Natural killer cell (primary cell): ENCODE data around the gene KRT74. TPM values are rescaled to one million over a fixed set of nuclear protein-coding genes. Genes with fewer than 3 reads are reported as not detected.

Experiments
- ATAC-seq, 3 donors: fragments of 150-1000 bp in 2 of 3; fragments of 200-7000 bp in 1 of 3; cut with Tn5 transposase; 1 replicate in 1 of 3; 2 replicates in 2 of 3; pipeline ENCODE4 v1.10.0; 2021; ENCODE audit warnings: mild to moderate bottlenecking in 2 of 3, moderate library complexity in 2 of 3
- DNase-seq, 2 donors: peaks; one replicate each; pipeline versions ENCODE4 v3.0.0 to v3.0.0-alpha.2; 2013 to 2021; ENCODE audit warnings: mixed read lengths in 1 of 2
- H3K27ac ChIP-seq: one replicate; pipeline ENCODE4 v1.5.1; 2013; ENCODE audit warnings: mild to moderate bottlenecking, low read length
- H3K27me3 ChIP-seq: one replicate; pipeline ENCODE4 v1.6.1; 2013; ENCODE audit warnings: low read length; ENCODE audit not compliant: control insufficient read depth, insufficient read depth
- H3K36me3 ChIP-seq: one replicate; pipeline ENCODE4 v1.6.1; 2013; ENCODE audit warnings: low read length; ENCODE audit not compliant: control insufficient read depth, insufficient read depth
- H3K4me1 ChIP-seq: one replicate; pipeline ENCODE4 v1.6.1; 2013; ENCODE audit warnings: low read length; ENCODE audit not compliant: control insufficient read depth, insufficient read depth
- H3K4me3 ChIP-seq: one replicate; pipeline ENCODE4 v1.5.1; 2013; ENCODE audit warnings: low read length
- H3K9me3 ChIP-seq: one replicate; pipeline ENCODE4 v1.6.1; 2013; ENCODE audit warnings: low read length; ENCODE audit not compliant: control insufficient read depth, insufficient read depth
- H3K27ac Mint-ChIP-seq, 2 donors: one replicate each; pipeline ENCODE4 v1.8.0; 2022; ENCODE audit warnings: mild to moderate bottlenecking in 2 of 2, mixed read lengths in 2 of 2, moderate library complexity in 1 of 2
- H3K27me3 Mint-ChIP-seq, 2 donors: one replicate each; pipeline ENCODE4 v1.8.0; 2022; ENCODE audit warnings: low read depth in 2 of 2, mixed read lengths in 2 of 2
- H3K36me3 Mint-ChIP-seq: one replicate; pipeline ENCODE4 v1.8.0; 2022; ENCODE audit warnings: mixed read lengths
- H3K4me1 Mint-ChIP-seq, 2 donors: one replicate each; pipeline ENCODE4 v1.8.0; 2022; ENCODE audit warnings: mixed read lengths in 2 of 2
- H3K4me3 Mint-ChIP-seq: one replicate; pipeline ENCODE4 v1.8.0; 2022; ENCODE audit warnings: mild to moderate bottlenecking, moderate library complexity, mixed read lengths
- H3K9me3 Mint-ChIP-seq, 2 donors: one replicate each; pipeline ENCODE4 v1.8.0; 2022; ENCODE audit warnings: mixed read lengths in 2 of 2
- WGBS: methylation state at CpG from one replicate; pipeline ENCODE4 v1.1.7; 2013; ENCODE audit warnings: missing lambda C conversion rate; ENCODE audit not compliant: insufficient coverage; 5-methylcytosine and 5-hydroxymethylcytosine counted together
- intact Hi-C: fragments of 100-400 bp; cut with micrococcal nuclease; formaldehyde crosslinking; loops from one replicate; pipeline ENCODE4 v1.14.2; 2022
- total RNA-seq, 4 donors: library from RNA; stranded (reverse); fragments of 120-200 nt in 1 of 4; gene quantifications; one replicate each; pipeline versions ENCODE4 v1.2.3 to v1.2.4, GENCODE V29; 2013 to 2022
- TF ChIP-seq, protein P1 (sequence below): fragments of 200-600 bp; IDR thresholded peaks from one replicate; pipeline ENCODE4 v1.8.0; 2022; ENCODE audit warnings: antibody characterized with exemption

KRT74 gene
- total RNA-seq, 3 donors from 2014 or later (not counting 1 experiment from before 2014, with no cell fraction given), result 0.38 to 1.2 (median 0.38) TPM

DNA sequence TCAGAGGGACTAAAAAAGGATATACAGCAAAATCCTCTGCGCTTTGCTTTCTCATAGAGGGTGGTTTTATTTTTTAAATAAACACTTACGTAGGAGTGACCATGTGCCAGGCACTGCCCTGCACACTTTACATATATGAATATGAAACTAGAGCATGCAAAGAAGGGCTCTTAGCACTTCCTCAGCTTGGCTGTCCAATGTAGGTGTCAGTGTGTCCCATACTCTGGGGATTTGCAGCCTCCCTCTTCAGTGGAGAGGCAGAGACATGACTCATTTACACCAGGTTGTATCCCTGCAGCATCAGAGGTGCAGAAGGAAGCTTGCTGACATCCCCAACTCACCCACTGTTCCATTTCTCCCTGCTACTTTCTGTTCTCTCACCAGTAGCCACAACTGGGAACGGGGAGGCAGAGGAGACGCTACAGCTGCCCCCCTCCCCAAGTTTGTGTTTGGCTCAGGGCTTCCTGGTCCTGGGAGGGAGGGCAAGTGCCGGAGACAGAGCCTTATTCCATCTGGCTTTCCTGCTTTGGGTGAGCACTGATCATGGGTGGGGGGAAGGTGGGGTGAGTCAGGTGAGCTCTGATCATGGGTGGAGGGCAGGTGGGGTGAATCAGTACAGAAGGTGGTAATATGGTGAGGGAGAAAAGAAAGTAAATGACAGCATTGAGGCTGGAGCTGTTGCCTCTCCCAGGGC, 48.6 kb downstream of the KRT74 start:
- Histone ChIP-seq H3K36me3 (no peaks in the 10 kb centered on the region), H3K4me1 (peaks cover 37% of the 10 kb centered on the region), H3K27me3 (no peaks in the 10 kb centered on the region), H3K4me3 (no peak overlapping the region), H3K27ac (no peak overlapping the region), H3K9me3 (no peaks in the 10 kb centered on the region)
- Mint-ChIP-seq H3K27ac (no peak overlapping the region), H3K4me3 (no peak overlapping the region), H3K4me1 (peaks cover 29 to 41% of the 10 kb centered on the region in 2 donors), H3K36me3 (no peaks in the 10 kb centered on the region), H3K27me3 (peaks cover 0 to 3% of the 10 kb centered on the region in 2 donors), H3K9me3 (no peaks in the 10 kb centered on the region)
- ATAC-seq (peak in 1 of 3 donors; percentile 38), DNase-seq (peak in 1 of 2 donors; percentile 14)
- TF ChIP-seq, protein P1, sequence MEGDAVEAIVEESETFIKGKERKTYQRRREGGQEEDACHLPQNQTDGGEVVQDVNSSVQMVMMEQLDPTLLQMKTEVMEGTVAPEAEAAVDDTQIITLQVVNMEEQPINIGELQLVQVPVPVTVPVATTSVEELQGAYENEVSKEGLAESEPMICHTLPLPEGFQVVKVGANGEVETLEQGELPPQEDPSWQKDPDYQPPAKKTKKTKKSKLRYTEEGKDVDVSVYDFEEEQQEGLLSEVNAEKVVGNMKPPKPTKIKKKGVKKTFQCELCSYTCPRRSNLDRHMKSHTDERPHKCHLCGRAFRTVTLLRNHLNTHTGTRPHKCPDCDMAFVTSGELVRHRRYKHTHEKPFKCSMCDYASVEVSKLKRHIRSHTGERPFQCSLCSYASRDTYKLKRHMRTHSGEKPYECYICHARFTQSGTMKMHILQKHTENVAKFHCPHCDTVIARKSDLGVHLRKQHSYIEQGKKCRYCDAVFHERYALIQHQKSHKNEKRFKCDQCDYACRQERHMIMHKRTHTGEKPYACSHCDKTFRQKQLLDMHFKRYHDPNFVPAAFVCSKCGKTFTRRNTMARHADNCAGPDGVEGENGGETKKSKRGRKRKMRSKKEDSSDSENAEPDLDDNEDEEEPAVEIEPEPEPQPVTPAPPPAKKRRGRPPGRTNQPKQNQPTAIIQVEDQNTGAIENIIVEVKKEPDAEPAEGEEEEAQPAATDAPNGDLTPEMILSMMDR, result no peak
- intact Hi-C loops, result no loop called here
- 80% methylated on average over 3 of the region's 5 CpGs for WGBS

DNA sequence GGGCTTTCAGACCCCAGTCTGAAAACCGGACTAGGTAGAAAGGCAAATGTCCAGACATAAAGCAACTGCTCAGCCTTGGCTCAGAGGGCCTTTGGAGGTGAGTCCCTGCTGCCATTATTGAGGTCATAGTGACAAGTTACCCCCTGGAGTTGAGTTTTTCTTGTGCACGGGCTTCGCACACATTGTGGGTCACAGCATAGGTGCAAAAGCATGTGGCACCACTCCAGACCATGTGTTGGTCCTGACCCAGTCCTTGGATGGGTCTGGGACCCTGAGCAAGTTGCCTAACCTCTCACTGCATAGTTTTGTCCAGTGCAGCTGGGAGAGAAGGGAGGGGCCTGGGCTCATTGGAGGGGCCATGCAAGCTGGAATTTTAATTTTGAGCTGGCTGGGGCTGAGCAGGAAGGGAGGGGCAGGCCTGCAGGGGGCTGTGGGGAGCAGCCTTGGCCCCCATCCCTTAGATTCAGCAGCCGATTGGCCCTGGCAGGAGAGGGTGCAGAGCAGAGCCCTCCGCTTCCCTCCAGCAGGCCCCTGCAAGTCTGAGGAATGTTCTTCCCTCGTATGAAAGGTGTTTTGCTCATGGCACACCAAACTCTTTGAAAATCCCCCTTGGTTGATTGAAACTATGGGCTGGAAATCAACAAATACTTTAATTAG, 49.3 kb downstream of the KRT74 start:
- no peak overlapping the region for H3K27ac Mint-ChIP-seq
- H3K9me3 ChIP-seq, result no peaks in the 10 kb centered on the region
- no peaks in the 10 kb centered on the region for H3K36me3 Mint-ChIP-seq
- no peak for ATAC-seq
- 79% methylated on average over 6 of the region's 6 CpGs for WGBS
- intact Hi-C loops, result no loop called here
- H3K4me3 Mint-ChIP-seq, result no peak overlapping the region
- no peaks in the 10 kb centered on the region for H3K36me3 ChIP-seq
- H3K4me3 ChIP-seq, result no peak overlapping the region
- TF ChIP-seq, protein P1, result no peak
- H3K4me1 Mint-ChIP-seq, result peaks cover 29 to 41% of the 10 kb centered on the region in 2 donors
- H3K27me3 Mint-ChIP-seq, result peaks cover 3 to 5% of the 10 kb centered on the region in 2 donors
- no peaks in the 10 kb centered on the region for H3K27me3 ChIP-seq
- no peaks in the 10 kb centered on the region for H3K9me3 Mint-ChIP-seq
- H3K4me1 ChIP-seq, result peaks cover 37% of the 10 kb centered on the region
- peak in 1 of 2 donors; percentile 9 for DNase-seq
- H3K27ac ChIP-seq, result no peak overlapping the region

DNA sequence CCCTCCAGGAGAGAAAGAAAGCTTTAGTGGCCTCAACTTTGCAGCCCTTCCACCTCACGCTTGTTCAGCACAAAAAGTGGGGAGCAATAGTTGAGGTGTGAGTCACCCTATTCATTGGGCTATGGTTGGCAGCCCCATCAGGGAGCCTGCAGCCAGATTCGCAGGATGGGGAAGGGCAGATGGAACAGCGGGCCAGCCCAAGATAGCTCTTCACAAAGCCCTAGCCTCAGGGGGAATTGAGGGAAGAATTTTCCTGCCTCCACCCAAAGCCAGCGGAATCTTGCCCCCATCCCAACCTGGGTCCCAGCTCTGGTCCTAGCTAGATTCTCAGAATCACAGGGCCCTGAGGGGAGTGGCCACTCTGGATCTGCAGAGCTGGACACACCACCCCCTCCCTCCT, 49.8 kb downstream of the KRT74 start:
- Mint-ChIP-seq H3K36me3 (no peaks in the 10 kb centered on the region), H3K4me3 (no peak overlapping the region), H3K4me1 (peaks cover 29 to 41% of the 10 kb centered on the region in 2 donors), H3K27me3 (peaks cover 3 to 9% of the 10 kb centered on the region in 2 donors), H3K9me3 (no peaks in the 10 kb centered on the region), H3K27ac (no peak overlapping the region)
- H3K27ac ChIP-seq, result no peak overlapping the region
- ATAC-seq, result no peak
- intact Hi-C loops, result no loop called here
- TF ChIP-seq, protein P1, result no peak
- H3K27me3 ChIP-seq, result no peaks in the 10 kb centered on the region
- no peaks in the 10 kb centered on the region for H3K36me3 ChIP-seq
- H3K9me3 ChIP-seq, result no peaks in the 10 kb centered on the region
- DNase-seq, result no peak
- H3K4me3 ChIP-seq, result no peak overlapping the region
- peaks cover 37% of the 10 kb centered on the region for H3K4me1 ChIP-seq
- WGBS, result 94% methylated on average over 4 of the region's 4 CpGs
